ENCODE measurements around the gene DOCK6. TPM values are rescaled to one million over a fixed set of nuclear protein-coding genes. Genes with fewer than 3 reads are reported as not detected.

DOCK6 gene
- total RNA-seq, 2 donors from 2014 or later = 12.7 to 49.4 TPM

DNA sequence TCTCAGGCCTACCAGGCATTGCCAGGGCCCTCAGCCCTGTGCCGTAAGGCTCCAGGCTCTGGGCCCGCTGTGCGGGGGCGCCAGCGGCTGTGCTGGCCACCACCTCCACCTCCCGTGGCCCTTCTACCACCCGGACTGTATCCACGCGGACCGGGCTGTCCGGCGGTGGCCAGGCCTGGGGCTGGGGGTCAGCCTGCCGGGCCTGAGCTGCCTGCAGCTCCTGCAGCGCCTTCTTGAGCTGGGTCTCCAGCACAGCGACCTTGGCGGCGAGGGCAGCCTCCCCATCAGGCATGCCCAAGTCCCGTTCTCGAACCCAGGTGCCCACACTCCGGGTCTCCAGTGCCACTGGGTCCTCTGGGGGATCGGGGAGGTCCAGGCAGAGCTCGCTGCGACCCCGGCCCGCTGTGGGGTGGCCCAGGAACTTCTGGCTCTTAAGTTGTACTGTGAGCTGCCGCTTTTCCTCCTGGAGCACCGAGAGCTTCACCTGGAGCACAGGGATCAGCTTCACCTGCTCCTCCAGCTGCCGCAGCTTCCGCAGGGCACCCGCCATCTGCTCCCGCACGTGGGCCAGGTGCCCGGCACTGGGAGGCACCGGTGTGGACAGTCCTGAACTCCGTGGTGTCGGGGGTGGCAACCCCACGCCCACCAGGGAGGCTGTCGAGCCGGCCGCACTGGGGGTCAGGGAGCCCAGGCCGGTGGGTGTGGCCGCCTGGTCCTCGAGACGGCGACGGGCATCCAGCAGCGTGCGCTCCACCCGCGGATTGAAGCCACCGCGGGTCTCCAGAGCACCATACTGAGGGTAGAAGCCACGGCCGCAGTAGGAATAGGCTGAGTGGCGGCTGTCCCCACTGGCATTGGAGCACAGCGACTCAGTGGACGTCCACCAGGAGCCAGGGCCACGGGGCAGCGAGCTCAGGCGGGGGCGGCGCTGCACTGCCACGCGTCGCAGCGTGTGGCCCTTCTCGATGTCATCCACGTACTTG is 69.1 kb downstream of the DOCK6 start:
- no peaks in the 10 kb centered on the region for H3K9me3 ChIP-seq
- TF ChIP-seq, protein P1, sequence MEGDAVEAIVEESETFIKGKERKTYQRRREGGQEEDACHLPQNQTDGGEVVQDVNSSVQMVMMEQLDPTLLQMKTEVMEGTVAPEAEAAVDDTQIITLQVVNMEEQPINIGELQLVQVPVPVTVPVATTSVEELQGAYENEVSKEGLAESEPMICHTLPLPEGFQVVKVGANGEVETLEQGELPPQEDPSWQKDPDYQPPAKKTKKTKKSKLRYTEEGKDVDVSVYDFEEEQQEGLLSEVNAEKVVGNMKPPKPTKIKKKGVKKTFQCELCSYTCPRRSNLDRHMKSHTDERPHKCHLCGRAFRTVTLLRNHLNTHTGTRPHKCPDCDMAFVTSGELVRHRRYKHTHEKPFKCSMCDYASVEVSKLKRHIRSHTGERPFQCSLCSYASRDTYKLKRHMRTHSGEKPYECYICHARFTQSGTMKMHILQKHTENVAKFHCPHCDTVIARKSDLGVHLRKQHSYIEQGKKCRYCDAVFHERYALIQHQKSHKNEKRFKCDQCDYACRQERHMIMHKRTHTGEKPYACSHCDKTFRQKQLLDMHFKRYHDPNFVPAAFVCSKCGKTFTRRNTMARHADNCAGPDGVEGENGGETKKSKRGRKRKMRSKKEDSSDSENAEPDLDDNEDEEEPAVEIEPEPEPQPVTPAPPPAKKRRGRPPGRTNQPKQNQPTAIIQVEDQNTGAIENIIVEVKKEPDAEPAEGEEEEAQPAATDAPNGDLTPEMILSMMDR (IDR thresholded peaks at IDR 0.05) = no peak
- peaks cover 9 to 91% of the 10 kb centered on the region in 2 donors for H3K4me1 ChIP-seq
- DNase-seq (ENCODE audit: low spot score) = no peak
- peak overlapping the region in 1 of 2 donors; percentile 13 for H3K4me3 ChIP-seq
- H3K27ac ChIP-seq = peak overlapping the region; percentile 95 to 96
- no peaks in the 10 kb centered on the region for H3K27me3 ChIP-seq
- peaks cover 53% of the 10 kb centered on the region for H3K36me3 ChIP-seq

DNA sequence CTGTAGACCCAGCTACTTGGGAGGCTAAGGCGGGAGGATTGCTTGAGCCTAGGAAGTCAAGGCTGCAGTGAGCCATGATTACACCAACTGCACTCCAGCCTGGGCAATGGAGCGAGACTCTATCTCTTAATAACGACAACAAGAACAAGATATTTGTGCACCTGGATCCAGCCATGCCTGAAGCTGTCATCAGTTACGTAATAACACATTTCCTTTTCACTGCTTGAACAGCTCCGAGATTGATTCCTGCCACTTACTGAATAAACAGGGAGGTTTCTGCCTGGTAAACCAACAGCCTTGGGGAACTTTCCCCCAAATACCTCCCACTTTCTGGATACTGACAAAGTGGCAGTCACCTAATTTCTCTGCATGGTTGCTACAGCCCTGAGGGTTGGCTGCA is 70.4 kb downstream of the DOCK6 start:
- H3K36me3 ChIP-seq = peaks cover 66% of the 10 kb centered on the region
- TF ChIP-seq, protein P1 (IDR thresholded peaks at IDR 0.05) = no peak
- H3K9me3 ChIP-seq = no peaks in the 10 kb centered on the region
- DNase-seq (ENCODE audit: low spot score) = no peak
- peaks cover 9 to 91% of the 10 kb centered on the region in 2 donors for H3K4me1 ChIP-seq
- peak overlapping the region; percentile 76 to 96 for H3K27ac ChIP-seq
- H3K27me3 ChIP-seq = no peaks in the 10 kb centered on the region
- no peak overlapping the region for H3K4me3 ChIP-seq

DNA sequence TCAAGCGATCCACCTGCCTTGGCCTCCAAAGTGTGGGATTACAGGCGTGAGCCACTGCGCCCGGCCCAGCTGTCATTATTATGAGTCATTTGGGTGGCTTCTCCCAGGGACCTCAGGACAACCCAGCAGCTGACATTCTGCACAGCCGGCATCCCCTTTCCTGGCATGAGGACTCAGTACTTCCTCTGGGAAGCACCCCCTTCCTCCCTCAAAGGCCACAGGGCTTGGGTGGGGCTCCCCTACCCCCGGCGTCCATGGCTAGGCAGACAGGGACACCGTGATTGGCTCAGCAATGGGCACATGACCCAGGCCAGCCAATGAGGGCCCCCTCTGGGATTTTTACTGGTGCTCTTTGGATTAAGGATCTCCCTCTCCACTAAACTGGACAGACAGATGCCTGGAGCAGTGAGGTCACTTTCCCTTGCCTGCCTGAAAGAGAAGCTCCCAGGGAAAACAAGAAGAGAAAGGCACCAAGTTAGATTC is 71.0 kb downstream of the DOCK6 start:
- Histone ChIP-seq H3K4me1 (peaks cover 9 to 92% of the 10 kb centered on the region in 2 donors), H3K27ac (peak overlapping the region; percentile 76 to 96), H3K27me3 (no peaks in the 10 kb centered on the region), H3K36me3 (peaks cover 73% of the 10 kb centered on the region), H3K4me3 (no peak overlapping the region), H3K9me3 (no peaks in the 10 kb centered on the region)
- DNase-seq (ENCODE audit: low spot score) = peak; percentile 95
- TF ChIP-seq, protein P1 (IDR thresholded peaks at IDR 0.05) = no peak

DNA sequence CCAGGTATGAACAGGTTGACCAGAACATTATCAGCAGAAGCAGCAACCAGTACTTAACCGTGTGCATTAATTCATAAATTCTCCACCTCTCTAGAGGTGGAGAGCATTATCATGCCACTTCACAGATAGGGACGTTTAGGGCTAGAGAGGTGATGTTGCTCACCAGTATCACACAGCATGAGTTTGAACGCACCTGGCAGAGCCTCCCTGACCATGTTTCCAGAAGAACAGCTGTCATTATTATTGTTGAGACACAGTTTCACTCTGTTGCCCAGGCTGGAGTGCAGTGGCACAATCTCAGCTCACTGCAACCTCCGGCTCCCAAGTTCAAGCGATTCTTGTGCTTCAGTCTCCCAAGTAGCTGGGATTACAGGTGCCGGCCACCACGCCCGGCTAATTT is 71.8 kb downstream of the DOCK6 start:
- TF ChIP-seq, protein P1 (IDR thresholded peaks at IDR 0.05) = no peak
- Histone ChIP-seq H3K36me3 (peaks cover 79% of the 10 kb centered on the region), H3K4me3 (peak overlapping the region in 1 of 2 donors; percentile 1)

DNA sequence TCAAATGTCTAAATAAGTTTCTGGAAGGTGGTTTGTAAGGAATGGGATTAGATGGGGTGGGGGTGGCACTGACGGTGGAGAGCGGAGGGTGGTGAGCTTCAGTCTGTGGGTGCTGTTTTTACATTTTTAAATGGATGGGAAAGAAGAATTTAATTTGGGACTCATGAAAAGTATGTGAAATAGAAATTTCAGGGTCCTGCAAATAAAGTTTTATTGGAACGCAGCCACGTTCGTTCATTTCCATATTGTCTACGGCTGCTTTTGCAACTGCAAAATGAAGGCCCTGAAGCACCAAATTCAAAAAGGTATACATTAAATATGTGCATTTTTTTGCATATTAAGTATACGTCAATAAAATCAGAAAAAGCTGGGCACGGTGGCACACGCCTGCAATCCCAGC is 74.9 kb downstream of the DOCK6 start:
- H3K27me3 ChIP-seq = no peaks in the 10 kb centered on the region
- H3K36me3 ChIP-seq = peaks cover 74% of the 10 kb centered on the region
- TF ChIP-seq, protein P1 (IDR thresholded peaks at IDR 0.05) = no peak
- H3K4me3 ChIP-seq = no peak overlapping the region
- peaks cover 6 to 77% of the 10 kb centered on the region in 2 donors for H3K4me1 ChIP-seq
- no peaks in the 10 kb centered on the region for H3K9me3 ChIP-seq
- no peak for DNase-seq (ENCODE audit: low spot score)
- peak overlapping the region in 1 of 2 donors; percentile 96 for H3K27ac ChIP-seq

More for the DNA sequence above, 71.8 kb downstream of the DOCK6 start:
- Histone ChIP-seq H3K27ac (peak overlapping the region; percentile 76 to 96), H3K4me1 (peaks cover 9 to 92% of the 10 kb centered on the region in 2 donors), H3K9me3 (no peaks in the 10 kb centered on the region), H3K27me3 (no peaks in the 10 kb centered on the region)
- no peak for DNase-seq (ENCODE audit: low spot score)
